DOHH2 (cell line): ENCODE results near the gene ARCN1.

Experiments
- CTCF ChIP-seq: fragments of 200-600 bp; sonication (generic); IDR thresholded peaks from one replicate; pipeline ENCODE4 v1.5.1; 2014; ENCODE audit warnings: antibody characterized with exemption, mild to moderate bottlenecking, low read depth, low read length; ENCODE audit not compliant: poor library complexity, severe bottlenecking
- EZH2phosphoT487 ChIP-seq: fragments of 200-600 bp; sonication (generic); IDR thresholded peaks from 2 replicates; pipeline ENCODE4 v1.6.1; 2017; ENCODE audit warnings: borderline replicate concordance, mild to moderate bottlenecking, antibody characterized with exemption, low read length, moderate library complexity, mixed read lengths

GRCh38 chr11:118609380-118610224 lies 37.4 kb downstream of the ARCN1 start:
- peak; percentile 80; the same call in 1 of the 2 replicates for TF ChIP-seq EZH2phosphoT487
- TF ChIP-seq CTCF: no peak
